PC-3 (cell line): ENCODE results near the gene SEPTIN5. TPM values are rescaled to one million over a fixed set of nuclear protein-coding genes. Genes with fewer than 3 reads are reported as not detected.

Experiments
- ATAC-seq: fragments of 200-7000 bp; cut with Tn5 transposase; 2 replicates; pipeline ENCODE4 v1.9.1; 2020; ENCODE audit warnings: mild to moderate bottlenecking, moderate library complexity
- BruUV-seq: library from RNA; stranded (reverse); fragments of 400-500 nt; replicated peaks from 2 replicates; lab custom pipeline; 2021; lab: Mats Ljungman, UMichigan
- CTCF ChIA-PET: fragments of 300-600 bp; sonication (Branson Sonifier 250); formaldehyde crosslinking; loops from one replicate; lab custom pipeline; 2022; ENCODE audit warnings: antibody characterized with exemption; lab: Charles Lee
- POLR2A ChIA-PET: fragments of 300-600 bp; sonication (Branson Sonifier 250); formaldehyde crosslinking; loops from one replicate; lab custom pipeline; 2022; ENCODE audit warnings: antibody characterized with exemption; ENCODE audit not compliant: unreplicated experiment; lab: Charles Lee
- DNase-seq: peaks from one replicate; pipeline ENCODE4 v3.0.0-alpha.2; 2015
- H2AFZ ChIP-seq: fragments of 300-600 bp; sonication (generic); 2 replicates; pipeline ENCODE4 v1.6.0; 2016; ENCODE audit warnings: antibody characterized with exemption, low read length
- H3F3A ChIP-seq: fragments of 300-600 bp; sonication (generic); one replicate; pipeline ENCODE4 v1.6.0; 2017; ENCODE audit warnings: antibody characterized with exemption, low read length, control low read depth, mild to moderate bottlenecking; ENCODE audit not compliant: unreplicated experiment
- H3K27ac ChIP-seq: fragments of 300-600 bp; sonication (generic); 2 replicates; pipeline ENCODE4 v1.5.1; 2016; ENCODE audit warnings: mild to moderate bottlenecking, low read length
- H3K27me3 ChIP-seq: fragments of 300-600 bp; sonication (generic); 2 replicates; pipeline ENCODE4 v1.6.1; 2016; ENCODE audit warnings: low read length, mixed read lengths
- H3K36me3 ChIP-seq: fragments of 300-600 bp; sonication (generic); 2 replicates; pipeline ENCODE4 v1.6.1; 2016; ENCODE audit warnings: low read depth, mixed run types, low read length, mixed read lengths
- H3K4me1 ChIP-seq: fragments of 300-600 bp; sonication (generic); 2 replicates; pipeline ENCODE4 v1.5.1; 2016; ENCODE audit warnings: low read length; ENCODE audit not compliant: insufficient read depth
- H3K4me2 ChIP-seq: fragments of 300-600 bp; sonication (generic); 2 replicates; pipeline ENCODE4 v1.6.0; 2016; ENCODE audit warnings: low read length
- H3K4me3 ChIP-seq: fragments of 300-600 bp; sonication (generic); 2 replicates; pipeline ENCODE4 v1.5.1; 2016; ENCODE audit warnings: mild to moderate bottlenecking, low read length, mixed read lengths
- H3K79me2 ChIP-seq: fragments of 300-600 bp; sonication (generic); 2 replicates; pipeline ENCODE4 v1.6.1; 2017; ENCODE audit warnings: low read length, mixed read lengths
- H3K9ac ChIP-seq: fragments of 300-600 bp; sonication (generic); 2 replicates; pipeline ENCODE4 v1.6.0; 2016; ENCODE audit warnings: mild to moderate bottlenecking, low read length
- H3K9me2 ChIP-seq: fragments of 300-600 bp; sonication (generic); replicated peaks from 2 replicates; pipeline ENCODE4 v1.6.1; 2016; ENCODE audit warnings: mixed run types, low read length, mixed read lengths
- H3K9me3 ChIP-seq: fragments of 300-600 bp; sonication (generic); 2 replicates; pipeline ENCODE4 v1.6.1; 2016; ENCODE audit warnings: low read length, mixed read lengths
- H4K20me1 ChIP-seq: fragments of 300-600 bp; sonication (generic); 2 replicates; pipeline ENCODE4 v1.6.1; 2016; ENCODE audit warnings: low read length, mixed read lengths
- CTCF ChIP-seq: fragments of 300-600 bp; sonication (generic); conservative IDR thresholded peaks from 2 replicates; pipeline ENCODE4 v1.5.1; 2017; ENCODE audit warnings: antibody characterized with exemption, low read depth, mild to moderate bottlenecking, low read length
- EZH2 ChIP-seq: fragments of 300-600 bp; sonication (generic); IDR thresholded peaks from one replicate; pipeline ENCODE4 v1.6.1; 2017; ENCODE audit warnings: antibody characterized with exemption, mild to moderate bottlenecking, low read length; ENCODE audit not compliant: unreplicated experiment
- EZH2phosphoT487 ChIP-seq: fragments of 300-600 bp; sonication (generic); IDR thresholded peaks from 2 replicates; pipeline ENCODE4 v1.6.1; 2018; ENCODE audit warnings: mild to moderate bottlenecking, antibody characterized with exemption, low read length, borderline replicate concordance
- intact Hi-C: fragments of 100-400 bp; cut with micrococcal nuclease; formaldehyde crosslinking; loops from 2 replicates; pipeline ENCODE4 v1.9.0; 2023
- total RNA-seq: library from RNA; depleted of rRNA; stranded (reverse); fragments of >200 nt; gene quantifications from 2 replicates; pipeline ENCODE4 v1.2.3, GENCODE V29; 2014

Gene SEPTIN5
- total RNA-seq, 1 experiment from 2014 or later = 27.5 TPM

- POLR2A ChIA-PET = no interaction called here
Measured at GRCh38 chr22:19735665-19736510, 21.6 kb downstream of the SEPTIN5 start.

GRCh38 chr22:19737846-19738663, 23.8 kb downstream of the SEPTIN5 start:
- no peak overlapping the region for H3K4me3 ChIP-seq
- H3K9ac ChIP-seq = no peak overlapping the region
- no peaks in the 10 kb centered on the region for H3K79me2 ChIP-seq
- DNase-seq (no peak), ATAC-seq (no peak)
- ChIA-PET POLR2A (no interaction called here), CTCF (no interaction called here)
- no peaks in the 10 kb centered on the region for H3K36me3 ChIP-seq
- H3K27ac ChIP-seq = no peak overlapping the region
- TF ChIP-seq EZH2phosphoT487 (no peak), EZH2 (no peak), CTCF (no peak)
- H3K27me3 ChIP-seq = no peaks in the 10 kb centered on the region
- H2AFZ ChIP-seq = no peak overlapping the region
- H4K20me1 ChIP-seq = no peaks in the 10 kb centered on the region
- BruUV-seq = no TSS peak
- no peaks in the 10 kb centered on the region for H3F3A ChIP-seq
- H3K4me2 ChIP-seq = no peak overlapping the region
- intact Hi-C loops = no loop called here
- no peaks in the 10 kb centered on the region for H3K9me2 ChIP-seq
- H3K9me3 ChIP-seq = no peaks in the 10 kb centered on the region
- no peaks in the 10 kb centered on the region for H3K4me1 ChIP-seq

More at GRCh38 chr22:19735665-19736510, 21.6 kb downstream of the SEPTIN5 start:
- Histone ChIP-seq H2AFZ (no peak overlapping the region), H3K4me3 (no peak overlapping the region), H3K4me2 (no peak overlapping the region), H3K27ac (no peak overlapping the region), H3K79me2 (no peaks in the 10 kb centered on the region), H4K20me1 (no peaks in the 10 kb centered on the region), H3K36me3 (no peaks in the 10 kb centered on the region), H3K4me1 (no peaks in the 10 kb centered on the region), H3F3A (no peaks in the 10 kb centered on the region), H3K9ac (no peak overlapping the region), H3K9me3 (no peaks in the 10 kb centered on the region), H3K27me3 (no peaks in the 10 kb centered on the region), H3K9me2 (no peaks in the 10 kb centered on the region)
- no peak for DNase-seq
- ATAC-seq = no peak
- BruUV-seq = no TSS peak
- CTCF ChIA-PET = no interaction called here
- TF ChIP-seq EZH2phosphoT487 (no peak), EZH2 (no peak), CTCF (no peak)
- intact Hi-C loops = no loop called here
